ENCODE measurements around the gene NADK2. TPM values are rescaled to one million over a fixed set of nuclear protein-coding genes. Genes with fewer than 3 reads are reported as not detected.

NADK2 gene
- total and polyA plus RNA-seq, 2 donors (not counting 3 experiments of a cell fraction or from before 2014, with no cell fraction given) = 4.0 to 20.3 TPM

DNA sequence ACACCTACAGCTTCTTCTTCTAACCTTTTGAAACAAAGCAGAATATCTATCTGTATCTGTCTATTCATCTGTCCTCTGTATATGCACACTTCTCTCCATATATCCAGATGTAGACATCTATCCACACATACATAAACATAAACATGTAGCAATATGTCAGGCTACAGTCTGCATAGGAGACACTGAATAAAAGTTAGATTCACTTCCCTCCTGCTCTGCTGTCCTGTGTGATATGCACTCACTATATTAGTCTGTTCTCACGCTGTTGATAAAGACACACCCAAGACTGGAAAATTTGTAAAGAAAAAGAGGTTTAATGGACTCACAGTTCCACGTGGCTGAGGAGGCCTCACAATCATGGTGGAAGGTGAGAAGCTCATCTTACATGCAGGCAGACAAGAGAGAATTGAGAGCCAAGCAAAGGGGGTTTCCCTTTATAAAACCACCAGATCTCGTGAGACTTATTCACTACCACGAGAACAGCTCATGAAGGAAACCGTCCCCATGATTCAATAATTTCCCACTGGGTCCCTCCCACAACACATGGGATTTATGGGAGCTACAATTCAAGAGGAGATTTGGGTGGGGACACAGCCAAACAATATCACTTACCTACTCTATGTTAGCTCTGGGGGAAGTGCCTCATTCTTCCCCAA, 35.9 kb upstream of the NADK2 start:
- dilution Hi-C loops (cut with MboI; ENCODE audit: extremely low pct_ligation_motif_present, low sequenced_read_pairs) = no loop called here
- CTCF ChIA-PET = interaction anchor here (0.8 to 2.7 kb wide), 4 partner anchors 12 to 229 kb away, joined by 3 to 8 read pairs (median 4); partner anchors contain the start of gene RANBP3L
- Histone ChIP-seq H3K27me3 (ENCODE audit: control insufficient read depth in 2 of 2, insufficient read depth in 2 of 2, low read length in 2 of 2) (peaks cover 8% of the 10 kb centered on the region in 2 experiments), H3K4me3 (replicated peaks in 1 of 3; ENCODE audit: insufficient read depth in 1 of 3, low read depth in 1 of 3, low read length in 3 of 3) (no peak overlapping the region), H3K9me1 (replicated peaks; ENCODE audit: control insufficient read depth, extremely low read depth, insufficient read depth, low read length) (no peaks in the 10 kb centered on the region), H3K79me2 (ENCODE audit: control insufficient read depth, insufficient read depth, low read length) (no peaks in the 10 kb centered on the region), H3K4me1 (ENCODE audit: control insufficient read depth, extremely low read depth, insufficient read depth, low read length) (no peaks in the 10 kb centered on the region), H3K9ac (replicated peaks; ENCODE audit: extremely low read depth, insufficient read depth, low read length) (no peak overlapping the region), H3K27ac (ENCODE audit: insufficient read depth, low read depth, low read length) (no peak overlapping the region), H3K36me3 (ENCODE audit: control insufficient read depth in 2 of 2, extremely low read depth in 1 of 2, insufficient read depth in 2 of 2, low read length in 2 of 2) (no peaks in the 10 kb centered on the region), H3K4me2 (ENCODE audit: insufficient read depth, low read length) (no peak overlapping the region), H3K9me3 (replicated peaks; ENCODE audit: control insufficient read depth, insufficient read depth, low read length) (no peaks in the 10 kb centered on the region), H2AFZ (ENCODE audit: low read depth, low read length) (no peak overlapping the region), H4K20me1 (replicated peaks; ENCODE audit: control insufficient read depth, extremely low read depth, insufficient read depth, low read length) (no peaks in the 10 kb centered on the region)
- no TSS peak for BruUV-seq (replicated peaks)
- intact Hi-C loops (cut with micrococcal nuclease) = no loop called here
- TF ChIP-seq GATA2 (IDR thresholded peaks at IDR 0.05; ENCODE audit: insufficient read depth, insufficient read length, low read depth, low read length) = no peak
- no peak for TF ChIP-seq POLR2AphosphoS5 (IDR thresholded peaks at IDR 0.05; ENCODE audit: insufficient read depth, low read depth, low read length)
- DNase-seq (ENCODE audit: low read depth, low spot score) = no peak
- POLR2A ChIA-PET = no interaction called here
- FAIRE-seq = no peak

DNA sequence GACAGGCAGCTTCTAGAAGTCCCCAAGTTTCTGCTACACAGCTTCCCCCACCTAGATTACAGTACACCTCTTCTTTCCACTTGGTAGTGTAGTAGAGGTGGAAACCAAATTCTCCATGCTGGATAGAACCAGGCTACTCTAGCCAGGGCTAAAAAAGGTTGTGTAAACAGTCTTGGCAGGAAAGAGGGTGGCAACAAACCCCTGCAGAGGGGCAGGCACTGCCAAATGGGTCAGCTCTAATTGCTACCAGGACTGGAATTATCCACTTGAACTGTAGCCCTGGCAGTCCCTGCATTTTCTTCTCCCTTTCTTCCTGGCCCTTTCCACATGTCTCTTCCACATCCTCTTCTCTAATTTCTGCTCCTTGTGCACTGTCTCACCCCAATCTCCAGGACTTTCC, 35.1 kb upstream of the NADK2 start:
- Histone ChIP-seq H3K4me3 (replicated peaks in 1 of 3; ENCODE audit: insufficient read depth in 1 of 3, low read depth in 1 of 3, low read length in 3 of 3) (no peak overlapping the region), H3K9me1 (replicated peaks; ENCODE audit: control insufficient read depth, extremely low read depth, insufficient read depth, low read length) (no peaks in the 10 kb centered on the region), H2AFZ (ENCODE audit: low read depth, low read length) (no peak overlapping the region), H3K4me2 (ENCODE audit: insufficient read depth, low read length) (no peak overlapping the region), H3K36me3 (ENCODE audit: control insufficient read depth in 2 of 2, extremely low read depth in 1 of 2, insufficient read depth in 2 of 2, low read length in 2 of 2) (no peaks in the 10 kb centered on the region), H3K27me3 (ENCODE audit: control insufficient read depth in 2 of 2, insufficient read depth in 2 of 2, low read length in 2 of 2) (peaks cover 8 to 11% of the 10 kb centered on the region in 2 experiments), H4K20me1 (replicated peaks; ENCODE audit: control insufficient read depth, extremely low read depth, insufficient read depth, low read length) (no peaks in the 10 kb centered on the region), H3K27ac (ENCODE audit: insufficient read depth, low read depth, low read length) (no peak overlapping the region), H3K9me3 (replicated peaks; ENCODE audit: control insufficient read depth, insufficient read depth, low read length) (no peaks in the 10 kb centered on the region), H3K9ac (replicated peaks; ENCODE audit: extremely low read depth, insufficient read depth, low read length) (no peak overlapping the region), H3K4me1 (ENCODE audit: control insufficient read depth, extremely low read depth, insufficient read depth, low read length) (no peaks in the 10 kb centered on the region), H3K79me2 (ENCODE audit: control insufficient read depth, insufficient read depth, low read length) (no peaks in the 10 kb centered on the region)
- ChIA-PET CTCF (interaction anchor here (1.7 to 2.7 kb wide), 2 partner anchors 24 kb away, joined by 5 to 8 read pairs; partner anchors contain the start of gene RANBP3L), POLR2A (no interaction called here)
- no TSS peak for BruUV-seq (replicated peaks)
- intact Hi-C loops (cut with micrococcal nuclease) = no loop called here
- TF ChIP-seq JUN (IDR thresholded peaks at IDR 0.05; ENCODE audit: borderline replicate concordance, insufficient read depth, insufficient read length, low read depth) = no peak
- TF ChIP-seq MYC (IDR thresholded peaks at IDR 0.05; ENCODE audit: low read depth, low read length) = no peak
- TF ChIP-seq POLR2A (IDR thresholded peaks at IDR 0.05; ENCODE audit: low read depth, low read length) = no peak
- TF ChIP-seq FOS (IDR thresholded peaks at IDR 0.05; ENCODE audit: borderline replicate concordance, insufficient read depth, low read length) = no peak
- TF ChIP-seq EZH2 (IDR thresholded peaks at IDR 0.05; ENCODE audit: borderline replicate concordance, low read depth, low read length, severe bottlenecking) = no peak
- TF ChIP-seq POLR2AphosphoS5 (IDR thresholded peaks at IDR 0.05; ENCODE audit: insufficient read depth, low read depth, low read length) = no peak
- TF ChIP-seq GATA2 (IDR thresholded peaks at IDR 0.05; ENCODE audit: insufficient read depth, insufficient read length, low read depth, low read length) = no peak
- TF ChIP-seq, protein P1, sequence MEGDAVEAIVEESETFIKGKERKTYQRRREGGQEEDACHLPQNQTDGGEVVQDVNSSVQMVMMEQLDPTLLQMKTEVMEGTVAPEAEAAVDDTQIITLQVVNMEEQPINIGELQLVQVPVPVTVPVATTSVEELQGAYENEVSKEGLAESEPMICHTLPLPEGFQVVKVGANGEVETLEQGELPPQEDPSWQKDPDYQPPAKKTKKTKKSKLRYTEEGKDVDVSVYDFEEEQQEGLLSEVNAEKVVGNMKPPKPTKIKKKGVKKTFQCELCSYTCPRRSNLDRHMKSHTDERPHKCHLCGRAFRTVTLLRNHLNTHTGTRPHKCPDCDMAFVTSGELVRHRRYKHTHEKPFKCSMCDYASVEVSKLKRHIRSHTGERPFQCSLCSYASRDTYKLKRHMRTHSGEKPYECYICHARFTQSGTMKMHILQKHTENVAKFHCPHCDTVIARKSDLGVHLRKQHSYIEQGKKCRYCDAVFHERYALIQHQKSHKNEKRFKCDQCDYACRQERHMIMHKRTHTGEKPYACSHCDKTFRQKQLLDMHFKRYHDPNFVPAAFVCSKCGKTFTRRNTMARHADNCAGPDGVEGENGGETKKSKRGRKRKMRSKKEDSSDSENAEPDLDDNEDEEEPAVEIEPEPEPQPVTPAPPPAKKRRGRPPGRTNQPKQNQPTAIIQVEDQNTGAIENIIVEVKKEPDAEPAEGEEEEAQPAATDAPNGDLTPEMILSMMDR (IDR thresholded peaks at IDR 0.05; ENCODE audit: extremely low read depth in 1 of 2, insufficient read depth in 1 of 2, low read depth in 1 of 2, low read length in 2 of 2) = no peak
- dilution Hi-C loops (cut with MboI; ENCODE audit: extremely low pct_ligation_motif_present, low sequenced_read_pairs) = no loop called here
- no peak for FAIRE-seq
- no peak for DNase-seq (ENCODE audit: low read depth, low spot score)

All from endothelial cell of umbilical vein (primary cell).